MV-4-11 (cell line): ENCODE measurements around the gene ARID4B.
"Not testable (repeated sequence)": the region's sequence is repeated elsewhere in the genome, so short reads cannot be mapped to it uniquely, and the experiment has no call there.

Experiments used
- DNase-seq: peaks from one replicate; lab custom pipeline; 2025; lab: John Stamatoyannopoulos, UW

ARID4B gene

DNA sequence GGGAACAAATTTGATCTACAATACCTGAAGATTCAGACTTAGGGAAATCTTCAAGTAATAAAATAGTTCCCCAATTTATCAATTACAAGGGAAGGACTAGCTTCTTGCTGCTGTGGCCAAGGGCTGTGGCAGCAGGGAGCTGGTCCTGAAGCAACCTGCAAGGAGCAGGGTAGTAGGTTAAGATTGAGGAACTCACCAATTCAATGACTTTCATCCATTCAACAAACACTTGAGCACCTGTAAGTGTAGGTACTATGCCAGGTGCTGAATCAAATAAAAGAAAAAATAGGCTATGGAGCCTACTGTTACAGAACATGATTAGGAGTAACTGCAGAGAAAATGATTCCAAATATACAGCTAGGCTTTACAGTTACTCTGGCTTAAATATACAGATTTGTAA, 102.7 kb downstream of the ARID4B start:
- no peak for DNase-seq

GRCh38 chr1:235221653-235222375, 106.2 kb downstream of the ARID4B start:
- no peak for DNase-seq

DNA sequence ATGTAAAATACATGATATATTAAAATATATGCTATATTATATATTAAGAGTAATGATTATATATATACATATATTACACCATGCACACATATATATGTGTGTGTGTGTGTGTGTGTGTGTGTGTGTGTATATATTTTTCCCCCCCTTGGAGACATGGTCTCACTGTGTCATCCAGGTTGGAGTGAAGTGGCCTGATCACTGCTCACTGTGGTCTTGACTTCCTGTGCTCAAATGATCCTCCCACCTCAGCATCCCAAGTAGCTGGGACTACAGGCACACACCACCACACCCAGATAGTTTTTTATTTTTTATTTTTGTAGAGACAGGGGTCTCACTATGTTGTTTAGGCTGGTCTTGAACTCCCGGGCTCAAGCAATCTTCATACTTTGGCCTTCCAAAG, 112.5 kb downstream of the ARID4B start:
- no peak for DNase-seq

DNA sequence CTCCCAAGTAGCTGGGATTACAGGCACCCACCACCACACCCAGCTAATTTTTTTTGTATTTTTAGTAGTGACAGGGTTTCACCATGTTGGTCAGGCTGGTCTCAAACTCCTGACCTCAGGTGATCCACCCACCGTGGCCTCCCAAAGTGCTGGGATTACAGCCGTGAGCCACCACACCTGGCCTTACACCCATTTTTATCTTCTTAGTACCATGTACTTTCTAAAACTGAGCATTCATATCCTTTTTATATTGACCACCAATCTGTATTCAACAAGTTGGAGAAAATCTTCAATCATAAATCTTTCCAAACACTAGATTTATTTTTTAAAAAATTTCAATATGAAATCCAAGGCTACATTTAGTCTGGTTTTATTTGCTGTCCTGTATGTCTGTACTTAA, 113.0 kb downstream of the ARID4B start:
- not testable (repeated sequence) for DNase-seq

GRCh38 chr1:235213752-235214151, 114.2 kb downstream of the ARID4B start:
- no peak for DNase-seq

GRCh38 chr1:235211517-235211916, 116.5 kb downstream of the ARID4B start:
- no peak for DNase-seq

DNA sequence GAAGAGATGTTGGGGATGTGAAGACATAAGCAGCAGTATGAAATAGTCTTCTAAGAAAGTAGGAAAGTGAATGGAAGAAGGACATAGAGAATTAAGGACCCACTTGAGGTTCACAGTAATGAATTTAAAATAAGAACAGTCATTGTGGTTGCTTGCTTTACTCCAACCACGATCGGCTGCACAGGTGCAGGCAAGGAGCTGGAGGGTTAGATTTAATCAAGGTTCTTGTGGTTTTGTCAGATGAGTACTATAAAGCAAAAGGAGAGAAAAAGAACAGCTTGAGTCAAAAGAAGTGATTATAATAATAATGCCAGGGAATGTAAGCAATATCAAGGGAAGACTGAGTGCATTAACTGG, 120.8 kb downstream of the ARID4B start:
- DNase-seq: no peak

- no peak for DNase-seq
Observed at GRCh38 chr1:235206533-235207208, 121.3 kb downstream of the ARID4B start.

DNA sequence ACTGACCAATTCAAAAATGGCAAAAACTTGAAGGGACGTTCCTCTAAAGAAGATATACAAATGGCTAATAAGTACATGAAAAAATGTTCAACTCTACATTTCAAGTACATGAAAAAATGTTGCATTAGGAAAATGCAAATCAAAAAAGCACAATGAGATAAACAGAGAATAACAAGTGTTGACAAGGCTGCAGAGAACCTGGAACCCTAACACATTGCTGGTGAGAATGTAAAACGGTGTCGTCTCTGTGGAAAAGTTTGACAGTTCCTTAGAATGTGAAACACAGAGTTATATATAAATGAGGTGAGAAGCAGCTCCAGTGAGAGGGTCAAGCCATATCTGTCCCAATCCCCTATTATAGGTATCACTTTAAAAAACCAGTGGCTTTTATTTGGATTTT, 122.3 kb downstream of the ARID4B start:
- DNase-seq: no peak

- DNase-seq: no peak
Observed at GRCh38 chr1:235203428-235203827, 124.6 kb downstream of the ARID4B start.

- DNase-seq: not testable (repeated sequence)
Observed at GRCh38 chr1:235202447-235202846, 125.5 kb downstream of the ARID4B start.

GRCh38 chr1:235199441-235199840, 128.5 kb downstream of the ARID4B start:
- peak; percentile 34 for DNase-seq

DNA sequence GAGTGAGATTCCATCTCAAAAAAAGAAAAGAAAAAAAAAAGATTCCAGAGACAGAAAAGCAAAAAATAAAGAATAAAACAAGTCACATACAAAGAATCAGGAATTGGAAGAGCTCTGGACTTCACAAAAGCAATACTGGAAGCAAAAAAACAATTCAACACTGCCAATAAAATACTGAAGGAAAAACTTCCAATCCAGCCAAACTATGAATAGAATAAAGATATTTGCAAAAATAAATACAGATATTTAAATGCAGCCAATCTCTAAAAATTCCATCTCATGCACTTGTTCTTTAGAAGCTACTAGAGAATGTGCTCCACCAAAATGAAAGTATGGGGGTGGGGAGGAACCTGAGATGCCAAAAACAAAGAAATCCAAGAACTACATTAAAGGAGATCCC, 137.5 kb downstream of the ARID4B start:
- DNase-seq: no peak

- no peak for DNase-seq
Observed at GRCh38 chr1:235187316-235187715, 140.7 kb downstream of the ARID4B start.

- no peak for DNase-seq
Observed at GRCh38 chr1:235181561-235182245, 146.3 kb downstream of the ARID4B start.

DNA sequence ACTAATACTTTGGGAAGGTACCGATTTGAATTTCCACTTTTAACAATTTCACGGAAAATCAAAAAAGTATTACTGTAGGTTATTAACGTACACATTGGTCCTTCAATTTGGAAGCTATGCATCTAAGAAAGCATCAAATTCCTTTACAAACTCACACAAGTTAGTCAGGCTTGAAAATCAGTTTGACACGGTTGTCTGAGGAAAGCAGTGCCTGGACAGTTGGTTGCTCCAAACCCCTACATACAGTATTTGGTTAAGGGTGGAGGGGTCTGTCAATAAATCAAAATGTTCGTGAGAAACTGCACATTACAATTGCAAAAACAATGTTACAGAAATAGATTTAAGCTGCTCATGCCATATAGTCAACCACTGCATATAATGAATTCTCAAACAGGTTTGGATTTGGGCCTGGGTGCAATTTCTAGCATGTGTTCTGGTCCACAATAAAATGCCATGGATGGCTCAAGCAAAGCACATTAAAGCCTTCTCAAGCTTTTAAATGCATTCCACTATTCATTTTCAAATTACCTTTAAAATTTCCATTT, 147.0 kb downstream of the ARID4B start:
- no peak for DNase-seq

DNA sequence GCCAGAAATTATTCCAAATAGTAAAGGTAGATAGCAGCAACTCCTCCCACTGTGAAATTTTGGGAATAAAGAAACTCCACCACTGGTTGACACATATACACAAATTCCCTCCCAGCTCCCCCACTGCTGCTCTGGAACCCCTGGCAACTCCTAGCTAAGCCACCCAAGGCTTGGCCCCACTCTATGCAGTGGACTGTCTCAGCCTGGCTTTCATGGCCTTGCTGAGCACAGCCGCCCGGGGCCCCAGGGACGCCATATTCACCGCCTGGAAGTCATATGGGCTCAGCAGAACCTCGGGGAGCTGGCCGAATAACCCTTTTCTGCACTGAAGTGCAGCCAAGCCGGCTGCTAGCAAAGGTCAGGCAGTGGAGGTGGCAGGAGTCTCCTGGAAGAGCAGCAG, 151.5 kb downstream of the ARID4B start:
- no peak for DNase-seq

GRCh38 chr1:235169986-235170385, 158.0 kb downstream of the ARID4B start:
- DNase-seq: no peak

DNA sequence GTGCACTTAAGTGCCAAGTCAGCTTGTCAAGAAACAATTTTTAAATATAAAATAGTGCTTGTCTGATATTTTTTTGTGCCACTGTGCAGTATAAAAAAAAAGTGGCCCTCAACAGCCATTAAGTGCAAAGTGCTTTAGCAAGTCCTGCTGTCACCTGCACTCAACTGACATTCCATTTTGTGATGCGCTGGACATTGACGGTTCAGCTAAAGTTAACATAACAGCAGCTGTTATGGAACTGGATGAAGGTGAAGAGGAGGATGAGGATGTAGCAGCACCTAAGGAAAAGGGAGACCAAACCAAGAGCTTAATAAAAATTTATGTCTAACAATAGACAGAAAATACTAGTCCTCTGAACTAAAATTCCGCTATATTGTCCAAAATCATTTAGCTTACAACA, 159.6 kb downstream of the ARID4B start:
- no peak for DNase-seq

GRCh38 chr1:235161685-235162327, 166.2 kb downstream of the ARID4B start:
- DNase-seq: no peak

GRCh38 chr1:235160957-235161684, 166.9 kb downstream of the ARID4B start, which contains the start of gene RBM34:
Gene RBM34, minus strand, starts transcription at chr1:235161250. Its CDS starts 24 bp downstream, at chr1:235161226.
- DNase-seq: peak; percentile 86
